Nephron progenitor cell (in vitro differentiated cells): Measurements from ENCODE around the gene LCN6.

Experiments
- DNase-seq: peaks from one replicate; pipeline ENCODE4 v3.0.0; 2021
- H3K27ac Mint-ChIP-seq: 2 replicates; pipeline ENCODE4 v1.8.0; 2021; ENCODE audit warnings: mild to moderate bottlenecking, moderate library complexity, mixed read lengths
- H3K27me3 Mint-ChIP-seq: 2 replicates; pipeline ENCODE4 v1.8.0; 2021; ENCODE audit warnings: mild to moderate bottlenecking, low read depth, mixed read lengths; ENCODE audit not compliant: poor library complexity
- H3K36me3 Mint-ChIP-seq: 2 replicates; pipeline ENCODE4 v1.8.0; 2021; ENCODE audit warnings: low read depth, mixed read lengths
- H3K4me1 Mint-ChIP-seq: 2 replicates; pipeline ENCODE4 v1.8.0; 2021; ENCODE audit warnings: mixed read lengths
- H3K4me3 Mint-ChIP-seq: 2 replicates; pipeline ENCODE4 v1.8.0; 2021; ENCODE audit warnings: mild to moderate bottlenecking, moderate library complexity, mixed read lengths
- H3K9me3 Mint-ChIP-seq: 2 replicates; pipeline ENCODE4 v1.8.0; 2021; ENCODE audit warnings: mild to moderate bottlenecking, moderate library complexity, mixed read lengths
- TF ChIP-seq, protein P1 (sequence below): fragments of 200-600 bp; sonication (generic); IDR thresholded peaks from 2 replicates; pipeline ENCODE4 v1.5.0; 2021; ENCODE audit warnings: antibody characterized with exemption

The LCN6 gene

DNA sequence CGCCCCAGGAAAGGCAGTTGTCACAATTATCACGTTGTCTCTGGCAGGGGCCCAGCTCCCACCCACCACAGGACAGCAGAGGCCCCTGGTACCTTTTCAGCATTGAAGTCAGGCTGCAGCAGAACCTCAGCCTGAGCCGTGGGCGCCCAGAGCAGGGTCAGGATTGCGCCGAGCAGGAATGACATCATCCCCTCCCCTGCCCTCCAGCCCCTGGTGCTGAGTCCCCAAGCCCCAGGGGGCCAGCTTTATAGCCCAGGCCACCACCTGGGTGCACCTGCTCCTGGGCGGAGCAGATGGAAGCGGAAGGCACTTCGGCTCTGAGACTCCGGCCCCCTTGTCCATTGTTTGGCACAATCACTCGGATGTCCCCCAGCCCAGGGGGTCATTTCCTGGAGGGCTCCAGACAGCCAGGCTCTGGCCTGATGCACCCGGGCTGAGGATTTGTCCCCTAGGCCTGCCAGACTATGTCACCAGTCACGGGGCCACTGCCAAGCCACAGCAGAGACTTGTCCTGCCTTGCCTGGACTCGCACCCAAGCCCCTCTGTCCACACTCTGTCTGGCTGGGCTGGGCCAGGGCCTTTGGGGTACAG lies 16.1 kb upstream of the LCN6 start, which contains the start of gene LCN15:
TSS of gene LCN15 (minus strand) at position 218 of the 591 bp plus-strand sequence. CDS start at position 188, 30 bp downstream.
- TF ChIP-seq, protein P1, sequence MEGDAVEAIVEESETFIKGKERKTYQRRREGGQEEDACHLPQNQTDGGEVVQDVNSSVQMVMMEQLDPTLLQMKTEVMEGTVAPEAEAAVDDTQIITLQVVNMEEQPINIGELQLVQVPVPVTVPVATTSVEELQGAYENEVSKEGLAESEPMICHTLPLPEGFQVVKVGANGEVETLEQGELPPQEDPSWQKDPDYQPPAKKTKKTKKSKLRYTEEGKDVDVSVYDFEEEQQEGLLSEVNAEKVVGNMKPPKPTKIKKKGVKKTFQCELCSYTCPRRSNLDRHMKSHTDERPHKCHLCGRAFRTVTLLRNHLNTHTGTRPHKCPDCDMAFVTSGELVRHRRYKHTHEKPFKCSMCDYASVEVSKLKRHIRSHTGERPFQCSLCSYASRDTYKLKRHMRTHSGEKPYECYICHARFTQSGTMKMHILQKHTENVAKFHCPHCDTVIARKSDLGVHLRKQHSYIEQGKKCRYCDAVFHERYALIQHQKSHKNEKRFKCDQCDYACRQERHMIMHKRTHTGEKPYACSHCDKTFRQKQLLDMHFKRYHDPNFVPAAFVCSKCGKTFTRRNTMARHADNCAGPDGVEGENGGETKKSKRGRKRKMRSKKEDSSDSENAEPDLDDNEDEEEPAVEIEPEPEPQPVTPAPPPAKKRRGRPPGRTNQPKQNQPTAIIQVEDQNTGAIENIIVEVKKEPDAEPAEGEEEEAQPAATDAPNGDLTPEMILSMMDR = no peak
- Mint-ChIP-seq H3K27ac (no peak within 1 kb of the TSS), H3K9me3 (no peaks in the 10 kb centered on the region), H3K4me3 (no peak within 1 kb of the TSS), H3K27me3 (peaks cover 19% of the 10 kb centered on the region), H3K4me1 (peaks cover 32% of the 10 kb centered on the region), H3K36me3 (no peaks in the 10 kb centered on the region)
- DNase-seq = no peak

- no peaks in the 10 kb centered on the region for H3K9me3 Mint-ChIP-seq
- no peak overlapping the region for H3K4me3 Mint-ChIP-seq
- TF ChIP-seq, protein P1 = no peak
- no peak overlapping the region for H3K27ac Mint-ChIP-seq
- H3K36me3 Mint-ChIP-seq = no peaks in the 10 kb centered on the region
- H3K27me3 Mint-ChIP-seq = peaks cover 19% of the 10 kb centered on the region
- H3K4me1 Mint-ChIP-seq = peaks cover 32% of the 10 kb centered on the region
- DNase-seq = no peak
These were observed 15.3 kb upstream of the LCN6 start for GRCh38 chr9:136763649-136764035.

GRCh38 chr9:136762915-136763648 lies 14.8 kb upstream of the LCN6 start:
- TF ChIP-seq, protein P1 = no peak
- DNase-seq = peak; percentile 94
- Mint-ChIP-seq H3K27me3 (peaks cover 14% of the 10 kb centered on the region), H3K4me1 (peaks cover 32% of the 10 kb centered on the region), H3K4me3 (no peak overlapping the region), H3K27ac (no peak overlapping the region), H3K9me3 (no peaks in the 10 kb centered on the region), H3K36me3 (no peaks in the 10 kb centered on the region)

GRCh38 chr9:136762221-136762691 lies 13.9 kb upstream of the LCN6 start:
- TF ChIP-seq, protein P1 = no peak
- Mint-ChIP-seq H3K9me3 (no peaks in the 10 kb centered on the region), H3K4me3 (no peak overlapping the region), H3K27me3 (peaks cover 6% of the 10 kb centered on the region), H3K36me3 (no peaks in the 10 kb centered on the region), H3K27ac (no peak overlapping the region), H3K4me1 (peaks cover 32% of the 10 kb centered on the region)
- DNase-seq = no peak

GRCh38 chr9:136761545-136761981 lies 13.2 kb upstream of the LCN6 start:
- H3K27me3 Mint-ChIP-seq = peaks cover 3% of the 10 kb centered on the region
- H3K27ac Mint-ChIP-seq = no peak overlapping the region
- peaks cover 27% of the 10 kb centered on the region for H3K4me1 Mint-ChIP-seq
- H3K9me3 Mint-ChIP-seq = peaks cover under 1% of the 10 kb centered on the region
- H3K4me3 Mint-ChIP-seq = no peak overlapping the region
- H3K36me3 Mint-ChIP-seq = no peaks in the 10 kb centered on the region
- TF ChIP-seq, protein P1 = no peak
- no peak for DNase-seq
